Brain microvascular endothelial cell (primary cell): ENCODE measurements around the gene DYNLT1.
"Not testable (repeated sequence)": the region's sequence is repeated elsewhere in the genome, so short reads cannot be mapped to it uniquely, and the experiment has no call there.

Source experiments
- DNase-seq: peaks from one replicate; pipeline ENCODE4 v3.0.0-alpha.2; 2020
- H3K27ac ChIP-seq: fragments of 250-450 bp; sonication (Bioruptor Pico); 2 replicates; pipeline ENCODE4 v1.5.1; 2020; ENCODE audit warnings: mild to moderate bottlenecking, moderate library complexity
- H3K27me3 ChIP-seq: fragments of 250-450 bp; sonication (Bioruptor Pico); replicated peaks from 2 replicates; pipeline ENCODE4 v1.5.1; 2020; ENCODE audit warnings: mild to moderate bottlenecking
- H3K36me3 ChIP-seq: fragments of 250-450 bp; sonication (Bioruptor Pico); replicated peaks from 2 replicates; pipeline ENCODE4 v1.5.1; 2020; ENCODE audit warnings: mild to moderate bottlenecking
- H3K4me3 ChIP-seq: 2 replicates; pipeline ENCODE4 v1.5.1; 2011; ENCODE audit warnings: low read depth, mild to moderate bottlenecking, control low read depth, low read length, moderate library complexity
- in situ Hi-C: cut with HindIII; loops from 2 replicates; pipeline ENCODE4 v1.10.0; 2017; ENCODE audit warnings: low sequenced_read_pairs, low pct_ligation_motif_present
- TF ChIP-seq, protein P1 (sequence below): IDR thresholded peaks from 2 replicates; pipeline ENCODE4 v1.5.1; 2011; ENCODE audit warnings: low read depth, mild to moderate bottlenecking, moderate library complexity, low read length, control low read depth, inconsistent platforms; ENCODE audit errors: missing control alignments

Gene DYNLT1

DNA sequence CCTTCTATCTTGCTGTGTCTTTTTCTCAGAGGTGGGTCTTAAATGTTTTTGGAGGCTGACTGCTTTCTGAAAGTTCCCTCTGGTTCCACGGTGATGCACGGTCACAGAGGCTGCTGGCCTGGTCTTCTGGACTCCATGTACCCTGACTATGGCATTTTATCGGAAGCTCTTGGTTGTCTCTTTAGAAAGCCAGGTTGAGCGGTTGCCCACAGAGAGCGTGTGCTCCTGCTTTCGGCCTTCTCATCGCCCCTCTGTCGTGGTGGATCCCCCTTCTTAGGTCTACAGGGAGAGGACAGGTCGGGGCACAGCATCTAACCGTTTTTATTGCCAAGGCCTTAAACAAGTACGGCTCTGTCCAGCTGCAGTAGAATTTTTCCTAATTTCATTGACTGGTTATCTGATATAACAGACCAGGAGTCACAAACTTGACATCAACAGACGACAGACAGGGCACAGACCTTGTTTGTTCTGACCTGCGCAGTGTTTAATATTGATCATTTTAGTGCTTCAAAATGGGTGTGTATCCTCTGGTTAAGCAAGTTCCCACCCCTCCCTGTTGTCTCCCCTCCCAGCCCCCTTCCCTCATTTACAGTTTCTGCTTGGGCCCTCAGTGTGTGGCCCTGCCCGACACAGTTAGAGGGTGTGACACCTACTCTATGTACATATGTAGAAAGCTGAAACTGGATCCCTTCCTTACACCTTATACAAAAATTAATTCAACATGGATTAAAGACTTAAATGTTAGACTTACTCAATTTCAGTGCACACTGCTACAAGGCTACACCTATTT, 30.0 kb upstream of the DYNLT1 start:
- Histone ChIP-seq H3K4me3 (no peak overlapping the region), H3K27me3 (no peaks in the 10 kb centered on the region), H3K36me3 (no peaks in the 10 kb centered on the region), H3K27ac (no peak overlapping the region)
- TF ChIP-seq, protein P1, sequence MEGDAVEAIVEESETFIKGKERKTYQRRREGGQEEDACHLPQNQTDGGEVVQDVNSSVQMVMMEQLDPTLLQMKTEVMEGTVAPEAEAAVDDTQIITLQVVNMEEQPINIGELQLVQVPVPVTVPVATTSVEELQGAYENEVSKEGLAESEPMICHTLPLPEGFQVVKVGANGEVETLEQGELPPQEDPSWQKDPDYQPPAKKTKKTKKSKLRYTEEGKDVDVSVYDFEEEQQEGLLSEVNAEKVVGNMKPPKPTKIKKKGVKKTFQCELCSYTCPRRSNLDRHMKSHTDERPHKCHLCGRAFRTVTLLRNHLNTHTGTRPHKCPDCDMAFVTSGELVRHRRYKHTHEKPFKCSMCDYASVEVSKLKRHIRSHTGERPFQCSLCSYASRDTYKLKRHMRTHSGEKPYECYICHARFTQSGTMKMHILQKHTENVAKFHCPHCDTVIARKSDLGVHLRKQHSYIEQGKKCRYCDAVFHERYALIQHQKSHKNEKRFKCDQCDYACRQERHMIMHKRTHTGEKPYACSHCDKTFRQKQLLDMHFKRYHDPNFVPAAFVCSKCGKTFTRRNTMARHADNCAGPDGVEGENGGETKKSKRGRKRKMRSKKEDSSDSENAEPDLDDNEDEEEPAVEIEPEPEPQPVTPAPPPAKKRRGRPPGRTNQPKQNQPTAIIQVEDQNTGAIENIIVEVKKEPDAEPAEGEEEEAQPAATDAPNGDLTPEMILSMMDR = no peak
- no peak for DNase-seq
- in situ Hi-C loops = no loop called here

DNA sequence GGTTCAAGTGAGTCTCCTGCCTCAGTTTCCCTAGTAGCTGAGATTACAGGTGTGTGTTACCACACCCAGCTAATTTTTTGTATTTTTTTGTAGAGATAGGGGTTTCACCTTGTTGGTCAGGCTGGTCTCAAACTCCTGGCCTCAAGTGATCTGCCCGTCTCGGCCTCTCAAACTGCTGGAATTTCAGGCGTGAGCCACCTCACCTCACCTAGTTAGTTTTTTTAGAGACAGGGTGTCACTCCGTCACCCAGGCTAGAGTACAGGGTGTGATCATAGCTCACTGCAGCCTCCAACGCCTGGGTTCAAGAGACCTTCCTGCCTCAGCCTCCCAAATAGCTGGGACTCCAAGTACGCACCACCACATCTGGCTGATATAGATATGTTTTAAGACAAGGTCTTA, 28.2 kb upstream of the DYNLT1 start:
- no peaks in the 10 kb centered on the region for H3K36me3 ChIP-seq
- no peaks in the 10 kb centered on the region for H3K27me3 ChIP-seq
- no peak for DNase-seq
- in situ Hi-C loops = no loop called here
- H3K27ac ChIP-seq = no peak overlapping the region
- TF ChIP-seq, protein P1 = no peak
- no peak overlapping the region for H3K4me3 ChIP-seq

DNA sequence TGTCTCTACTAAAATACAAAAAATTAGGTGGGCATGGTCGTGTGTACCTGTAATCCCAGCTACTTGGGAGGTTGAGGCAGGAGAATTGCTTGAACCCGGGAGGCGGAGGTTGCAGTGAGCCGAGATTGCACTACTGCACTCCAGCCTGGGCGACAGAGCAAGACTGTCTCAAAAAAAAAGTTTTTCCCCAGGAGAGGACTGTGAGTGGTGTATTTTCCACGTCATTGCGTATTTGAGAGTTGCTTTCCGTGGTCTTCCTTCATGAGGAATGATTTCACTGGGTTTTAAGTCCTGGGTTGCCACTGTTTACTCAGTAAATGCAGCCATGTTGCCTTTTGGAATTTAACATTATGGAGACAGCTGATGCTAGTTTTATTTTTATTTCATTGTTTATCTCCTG, 27.6 kb upstream of the DYNLT1 start:
- H3K4me3 ChIP-seq, H3K27me3 ChIP-seq, H3K27ac ChIP-seq, DNase-seq, in situ Hi-C loops, H3K36me3 ChIP-seq: not testable (repeated sequence)

DNA sequence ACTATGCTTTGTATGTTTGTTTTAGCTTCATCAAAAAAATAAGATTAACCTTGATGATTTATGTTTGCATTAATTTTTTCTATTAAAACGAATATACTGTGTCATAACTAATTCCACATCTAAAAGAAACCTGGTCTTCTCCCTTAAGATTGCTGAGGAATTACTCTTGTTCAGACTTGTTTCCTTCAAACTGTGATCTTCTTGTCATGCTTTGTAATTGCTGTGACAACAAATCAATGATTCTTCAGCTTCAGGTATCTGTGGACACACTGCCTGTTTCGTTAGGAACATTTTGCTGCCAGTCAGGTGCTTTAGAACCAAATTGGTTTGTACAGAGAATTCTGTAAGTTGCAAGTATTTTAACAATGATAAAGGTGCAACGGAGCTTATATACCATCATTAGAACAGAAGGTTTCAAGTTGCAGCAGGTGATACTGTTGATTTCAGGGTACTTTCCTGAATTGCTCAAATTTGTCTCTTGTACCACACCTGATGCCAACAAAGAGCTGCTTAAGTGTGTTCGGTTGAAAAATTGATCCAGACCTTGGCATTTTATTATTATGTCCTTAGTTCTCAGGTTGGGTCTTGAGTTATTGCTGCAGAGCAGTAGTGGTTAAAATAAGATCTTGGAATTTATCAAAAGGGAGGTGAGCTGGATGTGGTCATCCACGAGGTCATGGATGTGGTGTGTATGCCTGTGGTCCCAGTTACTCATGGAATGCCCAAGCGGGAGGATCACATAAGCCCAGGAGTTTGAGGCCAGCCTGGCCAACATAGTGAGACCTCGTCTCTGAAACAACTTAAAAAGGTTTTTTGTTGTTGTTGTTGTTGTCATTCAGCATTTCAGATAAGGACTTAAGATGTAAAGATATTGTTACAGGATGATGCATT, 24.8 kb upstream of the DYNLT1 start:
- Histone ChIP-seq H3K36me3 (no peaks in the 10 kb centered on the region), H3K4me3 (no peak overlapping the region), H3K27me3 (no peaks in the 10 kb centered on the region), H3K27ac (no peak overlapping the region)
- DNase-seq = peak; percentile 18
- in situ Hi-C loops = no loop called here
- TF ChIP-seq, protein P1 = no peak

DNA sequence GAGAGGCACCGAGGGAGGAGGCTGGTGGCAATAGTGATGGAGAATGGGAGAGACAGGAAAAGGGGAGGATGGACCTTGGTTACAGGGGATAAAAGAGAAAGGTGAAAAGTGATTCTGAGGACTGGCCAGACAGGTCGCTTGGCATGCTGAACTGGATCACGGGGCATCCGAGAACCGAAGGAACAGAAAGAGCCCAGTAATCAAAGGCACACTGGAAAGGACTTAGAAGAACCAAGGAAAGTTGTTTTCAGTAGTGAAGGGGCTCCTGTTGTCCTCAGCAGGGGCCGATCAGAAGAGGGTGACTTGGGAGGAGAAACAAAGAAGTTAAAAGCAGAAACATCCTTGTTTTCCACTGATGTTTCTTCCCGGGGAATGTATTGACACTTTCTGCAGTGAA, 24.2 kb upstream of the DYNLT1 start:
- in situ Hi-C loops = no loop called here
- no peak overlapping the region for H3K4me3 ChIP-seq
- no peak for DNase-seq
- H3K27ac ChIP-seq = no peak overlapping the region
- H3K27me3 ChIP-seq = no peaks in the 10 kb centered on the region
- no peaks in the 10 kb centered on the region for H3K36me3 ChIP-seq
- TF ChIP-seq, protein P1 = no peak

DNA sequence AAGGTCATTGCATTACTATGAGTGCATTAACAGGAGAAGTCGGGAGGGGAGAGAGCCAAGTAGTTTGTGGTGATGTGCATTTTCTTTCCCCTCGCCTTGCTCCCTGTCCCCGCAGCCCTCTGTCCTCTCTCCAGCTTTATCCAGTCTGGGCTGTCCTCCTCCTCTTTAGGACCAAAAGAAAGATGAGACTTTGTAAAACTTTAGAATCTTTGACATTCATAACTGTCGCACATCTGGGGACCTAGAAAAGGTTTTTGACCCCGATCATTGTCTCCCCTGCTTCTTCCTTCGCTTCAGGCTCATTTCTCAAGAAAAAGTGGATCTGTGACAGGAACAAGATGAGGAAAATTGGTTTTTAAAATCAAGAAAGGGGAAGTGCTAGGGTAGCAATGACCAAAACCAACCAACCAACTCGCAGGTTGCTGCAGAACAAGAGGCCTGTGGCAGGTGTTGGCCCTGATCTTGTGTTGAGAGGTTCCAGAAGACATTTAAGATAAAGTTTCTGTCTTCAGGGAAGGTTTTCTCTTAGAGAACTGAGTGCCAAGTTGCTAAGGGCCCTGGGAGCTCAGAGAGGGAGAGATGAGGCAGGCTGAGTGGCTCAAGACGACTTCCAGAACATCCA, 22.9 kb upstream of the DYNLT1 start:
- Histone ChIP-seq H3K27me3 (no peaks in the 10 kb centered on the region), H3K4me3 (no peak overlapping the region), H3K36me3 (no peaks in the 10 kb centered on the region), H3K27ac (no peak overlapping the region)
- in situ Hi-C loops = no loop called here
- TF ChIP-seq, protein P1 = no peak
- no peak for DNase-seq
